SH-SY5Y (cell line): Measurements from ENCODE around the gene SLC6A20.

Source experiments
- GATA2 ChIP-seq: IDR thresholded peaks from 2 replicates; pipeline ENCODE4 v1.6.1; 2011; ENCODE audit warnings: mild to moderate bottlenecking, low read depth, low read length
- GATA3 ChIP-seq: IDR thresholded peaks from 2 replicates; pipeline ENCODE4 v1.6.1; 2011; ENCODE audit warnings: low read depth, mild to moderate bottlenecking, low read length, moderate library complexity

DNA sequence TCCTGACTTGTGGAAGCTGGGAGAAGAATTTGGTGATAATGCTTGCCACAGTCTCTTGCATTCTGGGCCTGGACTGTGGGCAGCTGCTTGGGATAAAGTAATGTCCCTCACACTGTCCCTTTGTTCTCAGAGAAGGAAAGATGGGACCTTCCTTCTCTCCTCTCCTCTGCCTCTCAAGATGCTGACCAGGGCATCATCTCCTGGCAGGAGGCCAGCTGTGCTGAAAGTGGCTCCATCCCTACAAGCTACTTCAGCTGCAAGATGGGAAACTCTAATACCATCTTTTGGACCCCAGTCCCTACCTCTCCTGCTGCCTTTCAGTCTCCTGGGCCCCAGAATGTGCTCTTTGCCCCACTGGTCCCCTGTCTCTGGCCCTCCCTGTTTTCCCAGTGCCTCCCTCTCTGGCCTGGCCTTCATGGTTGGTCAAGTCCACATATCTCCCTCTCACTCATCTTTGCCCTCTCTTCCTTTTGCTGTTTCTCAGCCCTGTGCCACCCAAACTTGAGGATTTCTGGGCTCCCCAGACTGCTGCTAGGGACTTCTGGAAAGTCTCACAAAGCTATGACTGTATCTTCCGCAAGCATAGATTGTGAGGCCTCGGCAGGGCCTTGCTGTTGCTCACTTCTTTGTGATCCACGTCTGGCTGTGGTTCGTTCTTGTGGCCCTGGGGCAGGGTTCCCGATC is 7.1 kb upstream of the SLC6A20 start:
- TF ChIP-seq GATA3 (no peak), GATA2 (no peak)
